GM19193 (cell line): ENCODE measurements around the gene MB.

Experiments used
- POLR2A ChIP-seq: IDR thresholded peaks from 4 replicates; pipeline ENCODE4 v1.6.1; 2011; ENCODE audit not compliant: insufficient read depth, insufficient read length; ENCODE audit errors: extremely low read depth

MB gene

DNA sequence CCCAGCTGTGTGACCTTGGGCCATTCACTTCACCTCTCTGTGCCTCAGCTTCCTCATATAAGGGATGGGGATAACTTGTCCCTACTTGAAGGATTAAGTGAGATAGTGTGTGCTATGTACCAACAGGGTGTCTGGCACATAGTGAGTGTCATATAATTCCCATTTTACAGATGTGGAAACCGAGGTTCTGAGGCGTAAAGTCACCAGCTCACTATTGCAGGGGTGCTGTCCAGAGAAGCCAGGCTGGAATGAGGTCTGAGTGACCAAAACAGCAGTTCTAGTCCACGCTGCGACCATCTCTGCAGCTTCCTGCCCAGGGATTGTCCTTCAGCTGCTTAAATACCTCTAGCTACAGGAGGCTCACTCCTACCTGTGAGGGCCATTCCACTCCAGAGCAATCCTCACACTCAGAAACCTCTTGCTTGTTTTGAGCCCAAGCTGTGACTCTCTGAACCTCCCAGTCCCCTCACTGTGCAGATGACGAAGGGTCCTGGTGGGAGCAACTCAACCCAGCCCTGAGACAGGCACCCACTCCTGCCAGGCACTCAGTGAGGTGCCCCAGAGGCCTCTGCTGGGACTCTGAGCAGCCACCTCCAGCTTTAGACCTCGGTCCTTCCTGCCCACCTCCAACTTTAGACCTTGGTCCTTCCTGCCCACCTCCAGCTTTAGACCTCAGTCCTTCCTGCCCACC, 5.8 kb downstream of the MB start:
- no peak for TF ChIP-seq POLR2A

DNA sequence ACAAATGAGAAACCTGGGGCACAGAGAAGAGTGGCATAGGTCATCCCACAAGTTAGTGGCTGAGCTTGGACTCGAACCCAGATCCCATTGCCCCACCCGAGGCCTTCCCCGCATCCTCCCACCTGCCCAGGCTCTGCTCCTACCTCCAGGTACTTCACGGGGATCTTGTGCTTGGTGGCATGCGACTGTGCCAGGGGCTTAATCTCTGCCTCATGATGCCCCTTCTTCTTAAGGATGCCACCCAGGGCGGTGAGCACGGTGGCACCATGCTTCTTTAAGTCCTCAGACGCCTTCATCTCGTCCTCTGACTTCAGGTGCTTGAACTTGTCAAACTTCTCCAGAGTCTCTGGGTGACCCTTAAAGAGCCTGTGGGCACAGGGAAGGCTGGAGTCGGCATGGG, 6.4 kb downstream of the MB start:
- no peak for TF ChIP-seq POLR2A

DNA sequence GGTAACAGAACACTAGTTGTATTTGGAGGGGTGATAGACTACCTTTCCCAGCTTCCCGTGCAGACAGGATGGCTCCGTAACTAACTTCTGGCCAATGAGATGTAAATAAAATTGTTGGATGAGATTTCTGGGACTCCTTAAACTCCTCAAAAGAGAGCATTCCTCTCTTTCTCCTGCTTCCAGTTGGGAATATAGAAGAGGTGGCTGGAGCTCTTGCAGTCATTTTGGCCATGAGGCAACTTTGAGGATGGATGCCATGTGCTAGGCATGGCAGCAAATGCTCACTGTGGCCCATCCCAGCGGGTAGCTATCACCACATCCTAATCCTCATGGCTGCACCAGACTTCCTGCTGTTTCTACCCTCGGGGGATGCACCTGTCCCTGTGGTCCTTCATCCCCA, 7.4 kb downstream of the MB start:
- no peak for TF ChIP-seq POLR2A

DNA sequence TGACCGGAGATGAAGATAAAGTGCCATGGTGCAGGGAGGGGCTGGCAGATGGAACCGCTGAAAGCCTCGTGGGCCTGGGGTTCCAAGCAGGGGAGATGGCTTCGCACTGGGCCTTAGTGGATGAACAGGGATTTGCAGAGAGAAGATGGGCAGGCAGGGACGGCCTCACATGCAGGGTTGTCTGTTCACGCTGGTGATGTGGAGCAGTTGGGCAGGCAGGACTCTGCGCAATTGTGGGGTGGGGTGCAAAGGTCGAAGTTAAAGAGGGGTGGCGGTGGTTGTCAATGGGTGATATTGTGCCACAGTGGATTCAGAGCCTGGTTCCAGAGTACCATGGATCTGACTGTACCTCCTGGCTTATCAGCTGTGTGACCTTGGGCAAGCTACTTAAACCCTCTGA, 7.9 kb downstream of the MB start:
- TF ChIP-seq POLR2A: no peak

DNA sequence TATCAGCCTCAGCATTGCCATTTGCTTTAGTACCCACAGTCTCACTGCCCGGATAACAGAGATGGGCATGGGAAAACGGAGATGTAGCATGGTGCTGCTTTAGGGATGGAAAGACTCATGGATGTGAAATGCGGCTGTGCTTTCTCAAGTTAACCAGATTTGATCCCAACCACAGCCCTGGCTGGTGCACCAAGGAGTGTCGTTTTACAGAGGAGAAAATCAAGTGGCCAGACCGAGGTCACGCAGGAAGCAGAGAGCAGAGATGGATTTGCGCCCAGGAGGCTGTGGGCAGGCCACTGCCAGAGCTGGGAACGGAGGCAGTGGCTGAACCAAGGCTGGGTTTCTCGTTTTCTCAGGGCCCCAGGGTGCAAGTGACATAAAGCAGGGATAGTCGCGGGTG, 9.0 kb downstream of the MB start:
- no peak for TF ChIP-seq POLR2A

DNA sequence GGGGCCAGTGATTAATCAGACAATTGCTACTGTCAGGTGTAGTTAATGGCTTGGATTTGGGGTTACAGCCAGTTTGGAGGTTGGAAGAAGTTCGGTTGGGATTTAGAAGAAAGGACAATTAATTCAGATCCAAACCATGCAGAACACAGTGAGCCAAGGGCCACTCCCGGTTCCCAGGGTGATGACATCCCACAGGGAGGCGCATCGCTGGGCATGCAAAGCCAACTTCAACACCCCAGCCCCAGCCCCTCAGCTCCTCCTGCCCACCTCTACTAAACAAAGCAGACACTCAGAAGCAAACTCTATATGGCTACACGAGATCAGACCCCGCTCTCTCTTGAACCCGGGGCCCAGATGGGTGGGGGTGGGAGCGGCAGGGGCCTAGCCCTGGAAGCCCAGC, 10.2 kb downstream of the MB start:
- no peak for TF ChIP-seq POLR2A

DNA sequence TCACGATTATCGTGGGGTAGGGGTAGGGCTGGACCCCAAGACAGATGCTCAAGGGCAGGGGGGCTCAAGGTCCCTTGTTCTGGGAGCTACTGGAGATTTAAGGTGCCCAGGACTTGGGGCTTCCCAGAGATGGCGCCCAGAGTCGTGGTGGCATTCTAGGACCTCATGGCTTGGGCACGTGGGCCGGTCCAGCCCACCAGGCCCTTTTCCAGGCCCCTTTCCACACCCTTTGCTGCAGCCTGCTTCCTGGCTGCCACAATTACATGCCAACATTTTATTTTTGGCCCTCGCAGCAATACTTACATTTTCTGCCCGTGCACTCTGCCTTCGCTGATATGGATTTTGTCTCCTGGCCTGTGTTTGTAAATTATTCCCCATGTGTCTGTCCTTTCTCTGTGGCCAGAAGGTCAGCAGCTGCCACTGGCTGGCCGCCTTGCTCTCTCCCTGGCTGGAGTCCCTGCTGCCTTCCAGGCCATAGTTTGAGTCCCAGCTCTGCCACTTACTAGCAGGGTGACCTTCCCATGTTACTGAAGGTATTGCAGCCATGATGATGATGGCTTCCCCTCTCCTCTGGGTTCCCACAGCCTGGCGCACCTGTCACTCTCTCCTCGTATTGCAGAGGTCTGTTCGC, 11.2 kb downstream of the MB start:
- no peak for TF ChIP-seq POLR2A

DNA sequence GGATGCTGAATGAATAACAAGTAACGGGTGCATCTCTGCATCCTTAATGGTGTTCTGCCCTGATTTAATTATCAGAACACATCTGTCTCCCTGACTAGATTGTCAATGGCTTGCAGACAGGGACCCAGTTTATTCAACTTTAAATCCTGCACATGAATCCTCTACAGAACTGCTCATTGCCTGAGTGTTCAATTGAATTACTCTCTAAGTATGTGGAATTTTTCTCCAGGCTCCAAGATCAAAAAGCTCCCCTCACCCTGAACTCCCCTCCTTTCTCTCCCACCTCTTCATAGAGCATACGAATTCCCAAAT, 11.8 kb downstream of the MB start:
- TF ChIP-seq POLR2A: no peak

DNA sequence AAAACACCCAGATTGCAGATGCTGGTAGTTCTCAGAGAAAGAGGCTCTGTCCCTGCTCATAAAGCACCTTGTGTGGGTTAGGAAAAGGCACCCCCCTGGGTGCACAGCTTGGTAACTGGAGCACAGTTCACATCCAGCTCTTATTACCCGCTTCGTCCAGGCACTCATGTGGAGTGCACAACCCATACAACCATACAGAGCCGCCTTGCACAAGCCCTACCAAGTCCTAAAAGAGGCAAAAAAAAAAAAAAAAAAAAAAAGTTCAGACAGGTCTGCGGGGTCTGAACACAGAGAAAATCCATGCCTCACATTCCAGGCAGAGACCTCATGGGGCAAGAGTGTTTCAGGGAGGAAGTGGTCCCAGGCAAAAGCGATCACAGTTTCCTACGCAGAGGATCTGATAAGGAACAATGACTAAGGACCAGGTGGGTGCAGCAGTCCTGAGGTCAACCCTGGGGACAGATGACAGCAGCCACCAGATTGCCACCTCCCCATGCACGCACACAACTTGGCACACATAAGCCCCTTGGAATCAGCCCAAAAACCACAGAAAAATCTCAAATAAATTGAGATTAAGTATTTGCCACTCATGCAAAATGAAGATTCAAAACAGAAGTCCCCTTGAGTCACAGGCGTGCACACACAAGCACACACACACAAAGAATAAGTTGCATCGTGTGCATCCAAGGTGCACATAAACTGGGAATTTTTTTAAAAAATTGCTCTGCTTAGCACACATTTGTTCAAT, 12.3 kb downstream of the MB start:
- TF ChIP-seq POLR2A: no peak

DNA sequence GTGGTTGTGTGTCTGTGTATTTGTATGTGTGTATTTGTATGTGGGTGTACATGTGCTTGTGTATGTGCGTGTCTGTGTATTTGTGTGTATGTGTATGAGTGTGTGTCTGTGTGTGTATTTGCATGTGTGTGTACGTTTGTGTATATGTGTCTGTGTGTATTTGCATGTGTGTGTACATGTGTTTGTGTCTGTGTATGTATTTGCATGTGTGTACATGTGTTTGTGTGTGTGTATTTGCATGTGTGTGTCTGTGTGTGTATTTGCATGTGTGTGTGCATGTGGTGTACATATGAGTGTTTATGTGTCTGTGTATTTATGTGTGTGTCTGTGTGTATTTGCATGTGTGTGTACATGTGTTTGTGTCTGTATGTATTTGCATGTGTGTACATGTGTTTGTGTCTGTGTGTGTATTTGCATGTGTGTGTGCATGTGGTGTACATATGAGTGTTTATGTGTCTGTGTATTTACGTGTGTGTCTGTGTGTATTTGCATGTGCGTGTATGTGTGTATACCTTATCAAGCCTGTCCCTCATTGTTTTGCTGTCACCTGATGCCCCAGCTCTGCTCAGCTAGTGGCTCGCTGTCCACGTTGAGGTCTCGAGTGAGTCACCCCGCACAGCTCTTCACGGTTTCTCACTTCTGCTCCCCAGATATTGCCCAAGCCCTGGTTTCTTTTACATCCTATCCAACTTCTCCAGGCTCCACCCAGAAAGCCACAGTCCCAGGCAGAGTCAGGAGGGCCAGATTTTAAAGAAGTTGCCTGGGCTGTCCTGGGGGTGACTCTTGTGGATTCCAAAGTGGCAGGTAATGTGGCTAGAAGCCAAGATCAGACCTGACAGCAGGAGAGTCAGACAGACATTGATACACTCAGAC, 15.2 kb downstream of the MB start:
- TF ChIP-seq POLR2A: no peak

DNA sequence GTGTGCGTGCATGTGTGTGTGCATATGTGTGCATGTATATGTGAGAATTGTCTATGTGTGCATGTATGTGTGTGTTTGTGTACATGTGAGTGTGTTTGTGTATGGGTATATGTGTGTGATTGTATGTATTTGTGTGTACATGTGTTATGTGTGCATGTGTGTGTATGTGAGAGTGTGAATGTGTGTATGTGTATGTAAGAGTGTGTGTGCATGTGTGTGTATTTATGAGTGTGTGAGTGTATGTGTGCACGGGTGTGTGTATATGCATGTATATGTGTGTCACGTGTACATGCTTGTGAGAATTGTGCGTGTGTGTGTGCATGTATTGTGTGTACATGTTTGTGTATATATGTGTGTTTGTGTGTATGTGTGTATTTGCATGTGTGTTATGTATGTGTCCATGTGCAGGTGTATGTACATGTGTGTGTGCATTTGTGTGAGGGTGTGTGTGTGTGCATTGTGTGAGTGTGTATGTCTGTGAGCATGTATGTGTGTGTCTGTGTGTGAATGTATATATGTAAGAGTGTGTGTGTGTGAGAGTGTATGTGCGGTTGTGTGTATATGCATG, 16.0 kb downstream of the MB start:
- TF ChIP-seq POLR2A: no peak

DNA sequence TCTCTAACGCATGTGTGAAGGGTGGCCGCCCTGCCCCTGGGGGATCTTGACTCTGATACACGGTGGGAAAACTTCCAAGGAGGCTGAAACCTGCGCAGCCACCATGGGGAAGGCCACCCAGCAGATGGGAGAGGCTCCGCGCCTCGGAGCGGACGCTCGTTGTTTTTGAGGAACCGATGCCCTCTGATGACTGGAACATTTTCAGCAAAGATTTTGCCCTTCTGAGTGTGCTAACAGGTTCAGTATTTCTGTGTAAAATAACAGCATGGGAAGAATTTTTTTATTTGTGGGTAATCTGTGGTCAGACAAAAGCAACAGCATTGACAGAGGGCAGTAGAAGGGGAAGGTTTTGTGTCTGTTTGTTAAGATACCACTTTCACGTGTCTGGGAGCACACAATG, 16.7 kb downstream of the MB start:
- no peak for TF ChIP-seq POLR2A

DNA sequence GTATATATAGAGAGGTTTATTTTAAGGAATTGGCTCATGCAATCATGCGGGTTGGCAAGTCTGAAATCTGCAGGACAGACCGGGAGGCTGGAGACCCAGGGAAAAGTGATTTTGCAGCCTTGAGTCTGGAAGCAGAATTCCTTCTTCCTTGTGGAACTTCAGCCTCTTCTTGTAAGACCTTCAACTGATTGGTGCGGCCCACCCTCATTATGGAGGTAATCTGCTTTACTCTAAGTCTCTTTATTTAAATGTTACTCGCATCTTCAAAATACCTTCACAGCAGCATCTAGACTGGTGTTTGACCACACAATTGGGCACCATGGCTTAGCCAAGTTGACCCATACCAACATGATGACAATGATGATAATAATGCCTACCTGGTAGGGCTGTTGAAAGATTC, 17.8 kb downstream of the MB start:
- no peak for TF ChIP-seq POLR2A

DNA sequence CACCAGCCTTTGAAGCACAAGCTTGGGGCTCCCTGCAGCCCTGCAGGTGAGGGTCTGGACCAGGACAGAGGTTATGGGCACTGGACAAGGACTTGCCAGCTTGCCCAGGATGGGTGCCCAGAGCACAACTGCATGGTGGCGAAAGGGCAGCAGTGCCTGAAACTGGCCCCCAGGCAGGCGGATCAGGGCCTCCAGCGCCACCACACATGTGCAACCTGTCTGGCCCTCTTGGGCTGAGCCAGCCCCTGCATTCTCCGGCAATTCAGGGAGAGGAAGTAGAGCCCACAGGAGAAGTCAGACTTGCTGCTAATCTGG, 18.8 kb downstream of the MB start:
- no peak for TF ChIP-seq POLR2A
